GM19467 (cell line): ENCODE data around the gene CASP7.

Source experiments
- ATAC-seq: cut with Tn5 transposase; IDR thresholded peaks from one replicate; pipeline ENCODE4 v1.9.1; 2021; ENCODE audit warnings: mild to moderate bottlenecking, moderate library complexity; ENCODE audit not compliant: unreplicated experiment

CASP7 gene

GRCh38 chr10:113711142-113711541 lies 31.4 kb downstream of the CASP7 start:
- no peak for ATAC-seq

GRCh38 chr10:113712024-113712423 lies 32.3 kb downstream of the CASP7 start:
- ATAC-seq = no peak

- no peak for ATAC-seq
Measured at GRCh38 chr10:113712755-113713639, 33.3 kb downstream of the CASP7 start.

GRCh38 chr10:113713640-113713982 lies 33.9 kb downstream of the CASP7 start:
- no peak for ATAC-seq

GRCh38 chr10:113716109-113716910 lies 36.6 kb downstream of the CASP7 start:
- ATAC-seq = no peak

GRCh38 chr10:113718969-113719822 lies 39.5 kb downstream of the CASP7 start:
- no peak for ATAC-seq

- no peak for ATAC-seq
Measured at GRCh38 chr10:113720386-113720785, 40.7 kb downstream of the CASP7 start.

GRCh38 chr10:113732160-113732881 lies 52.6 kb downstream of the CASP7 start:
- ATAC-seq = no peak

- no peak for ATAC-seq
Measured at GRCh38 chr10:113732966-113733365, 53.3 kb downstream of the CASP7 start.

GRCh38 chr10:113733635-113734034 lies 53.9 kb downstream of the CASP7 start:
- no peak for ATAC-seq

GRCh38 chr10:113735913-113736312 lies 56.2 kb downstream of the CASP7 start:
- ATAC-seq = peak; percentile 85

- ATAC-seq = no peak
Measured at GRCh38 chr10:113736576-113736975, 56.9 kb downstream of the CASP7 start.

- no peak for ATAC-seq
Measured at GRCh38 chr10:113739031-113739430, 59.3 kb downstream of the CASP7 start.

- no peak for ATAC-seq
Measured at GRCh38 chr10:113739577-113739976, 59.9 kb downstream of the CASP7 start.

- no peak for ATAC-seq
Measured at GRCh38 chr10:113740850-113741249, 61.1 kb downstream of the CASP7 start.

- no peak for ATAC-seq
Measured at GRCh38 chr10:113742466-113742865, 62.8 kb downstream of the CASP7 start.

- no peak for ATAC-seq
Measured at GRCh38 chr10:113743594-113743993, 63.9 kb downstream of the CASP7 start.

GRCh38 chr10:113745374-113745773 lies 65.7 kb downstream of the CASP7 start:
- no peak for ATAC-seq

GRCh38 chr10:113746217-113746957 lies 66.7 kb downstream of the CASP7 start:
- ATAC-seq = no peak
